Endothelial cell of umbilical vein (primary cell): ENCODE results near the gene H1-8. TPM values are rescaled to one million over a fixed set of nuclear protein-coding genes. Genes with fewer than 3 reads are reported as not detected.

Experiments used
- BruUV-seq: library from RNA; stranded (reverse); fragments of 400-500 nt; replicated peaks from 2 replicates; lab custom pipeline; 2021; lab: Mats Ljungman, UMichigan
- CTCF ChIA-PET: fragments of 300-600, 350-600 bp; sonication (Branson Sonifier 250); formaldehyde crosslinking; loops from one replicate; lab custom pipeline; 2021; ENCODE audit warnings: antibody characterized with exemption, inconsistent platforms; lab: Charles Lee
- POLR2A ChIA-PET: fragments of 300-600, 350-600 bp; sonication (Branson Sonifier 250); formaldehyde crosslinking; loops from one replicate; lab custom pipeline; 2021; ENCODE audit warnings: antibody characterized with exemption, inconsistent platforms; lab: Charles Lee
- DNase-seq: peaks from one replicate; pipeline ENCODE4 v3.0.0-alpha.2; 2011; ENCODE audit warnings: low read depth, low spot score
- FAIRE-seq: peaks from 2 replicates; lab custom pipeline; 2011; peaks lifted over from hg19 to GRCh38; lab: Jason Lieb, UNC
- H2AFZ ChIP-seq: 2 replicates; pipeline ENCODE4 v1.6.0; 2012; ENCODE audit warnings: low read depth, low read length, control low read depth, inconsistent platforms
- H3K27ac ChIP-seq: 2 replicates; pipeline ENCODE4 v1.5.1; 2011; ENCODE audit warnings: low read depth, mild to moderate bottlenecking, control low read depth, low read length, moderate library complexity; ENCODE audit not compliant: insufficient read depth
- H3K27me3 ChIP-seq, 2 experiments: 2 replicates each; pipeline versions ENCODE4 v1.6.0 to v1.6.1; 2011; ENCODE audit warnings: low read length in 2 of 2, mixed read lengths in 1 of 2; ENCODE audit not compliant: control insufficient read depth in 2 of 2, insufficient read depth in 2 of 2
- H3K36me3 ChIP-seq, 2 experiments: 2 replicates in 1 of 2; 3 replicates in 1 of 2; pipeline ENCODE4 v1.5.1; 2011; ENCODE audit warnings: low read length in 2 of 2, mild to moderate bottlenecking in 1 of 2, moderate library complexity in 1 of 2; ENCODE audit not compliant: control insufficient read depth in 2 of 2, insufficient read depth in 2 of 2; ENCODE audit errors: extremely low read depth in 1 of 2
- H3K4me1 ChIP-seq: 3 replicates; pipeline ENCODE4 v1.5.1; 2011; ENCODE audit warnings: mild to moderate bottlenecking, low read length; ENCODE audit not compliant: control insufficient read depth, insufficient read depth; ENCODE audit errors: extremely low read depth
- H3K4me2 ChIP-seq: 2 replicates; pipeline ENCODE4 v1.6.1; 2011; ENCODE audit warnings: low read length, control low read depth, mixed read lengths; ENCODE audit not compliant: insufficient read depth
- H3K4me3 ChIP-seq, 3 experiments: fragments of 200-600 bp in 1 of 3; sonication (generic), shearing (Covaris generic) in 1 of 3; replicated peaks in 1 of 3; 2 replicates each; pipeline ENCODE4 v1.5.1; 2011 to 2016; ENCODE audit warnings: control low read depth in 3 of 3, low read length in 3 of 3, mild to moderate bottlenecking in 2 of 3, inconsistent platforms in 1 of 3, low read depth in 1 of 3, moderate library complexity in 1 of 3; ENCODE audit not compliant: insufficient read depth in 1 of 3
- H3K79me2 ChIP-seq: 2 replicates; pipeline ENCODE4 v1.6.0; 2012; ENCODE audit warnings: low read length, inconsistent platforms; ENCODE audit not compliant: control insufficient read depth, insufficient read depth
- H3K9ac ChIP-seq: replicated peaks from 2 replicates; pipeline ENCODE3; 2011; ENCODE audit warnings: low read length, control low read depth; ENCODE audit not compliant: insufficient read depth; ENCODE audit errors: extremely low read depth
- H3K9me1 ChIP-seq: replicated peaks from 3 replicates; pipeline ENCODE4 v1.6.0; 2011; ENCODE audit warnings: mild to moderate bottlenecking, low read length; ENCODE audit not compliant: control insufficient read depth, insufficient read depth; ENCODE audit errors: extremely low read depth
- H3K9me3 ChIP-seq: replicated peaks from 2 replicates; pipeline ENCODE4 v1.5.1; 2012; ENCODE audit warnings: low read length, inconsistent platforms; ENCODE audit not compliant: control insufficient read depth, insufficient read depth
- H4K20me1 ChIP-seq: replicated peaks from 2 replicates; pipeline ENCODE3; 2011; ENCODE audit warnings: mild to moderate bottlenecking, low read length; ENCODE audit not compliant: control insufficient read depth, insufficient read depth; ENCODE audit errors: extremely low read depth
- CTCF ChIP-seq, 2 donors: IDR thresholded peaks; 1 replicate in 1 of 2; 2 replicates in 1 of 2; pipeline ENCODE4 v1.5.1; 2011; ENCODE audit warnings: low read length in 2 of 2, mild to moderate bottlenecking in 2 of 2, moderate library complexity in 2 of 2, control low read depth in 1 of 2, inconsistent platforms in 1 of 2, low read depth in 1 of 2; ENCODE audit not compliant: insufficient read depth in 1 of 2; ENCODE audit errors: extremely low read depth in 1 of 2
- EZH2 ChIP-seq: IDR thresholded peaks from 2 replicates; pipeline ENCODE4 v1.6.1; 2012; ENCODE audit warnings: borderline replicate concordance, low read depth, mild to moderate bottlenecking, moderate library complexity, low read length, inconsistent platforms; ENCODE audit not compliant: severe bottlenecking
- FOS ChIP-seq: IDR thresholded peaks from 2 replicates; pipeline ENCODE4 v1.6.1; 2011; ENCODE audit warnings: mild to moderate bottlenecking, low read length, moderate library complexity, borderline replicate concordance; ENCODE audit not compliant: insufficient read depth
- GATA2 ChIP-seq: IDR thresholded peaks from 2 replicates; pipeline ENCODE4 v1.7.0; 2011; ENCODE audit warnings: low read depth, mild to moderate bottlenecking, moderate library complexity, mixed read lengths, low read length; ENCODE audit not compliant: insufficient read length, insufficient read depth
- JUN ChIP-seq: IDR thresholded peaks from 2 replicates; pipeline ENCODE4 v1.6.1; 2011; ENCODE audit warnings: borderline replicate concordance, low read depth; ENCODE audit not compliant: insufficient read length, insufficient read depth
- MYC ChIP-seq: IDR thresholded peaks from one replicate; pipeline ENCODE4 v1.6.1; 2011; ENCODE audit warnings: mild to moderate bottlenecking, low read depth, low read length
- POLR2A ChIP-seq: IDR thresholded peaks from 2 replicates; pipeline ENCODE4 v1.6.1; 2012; ENCODE audit warnings: low read depth, mild to moderate bottlenecking, control low read depth, low read length
- POLR2AphosphoS5 ChIP-seq: IDR thresholded peaks from 2 replicates; pipeline ENCODE4 v1.6.1; 2012; ENCODE audit warnings: low read depth, mild to moderate bottlenecking, control low read depth, low read length, moderate library complexity; ENCODE audit not compliant: insufficient read depth
- dilution Hi-C: fragments of 300-500 bp; cut with MboI; formaldehyde crosslinking; loops from one replicate; pipeline ENCODE4 v1.15.0; 2019; ENCODE audit warnings: low sequenced_read_pairs; ENCODE audit not compliant: extremely low pct_ligation_motif_present
- intact Hi-C: fragments of 100-400 bp; cut with micrococcal nuclease; formaldehyde crosslinking; loops from one replicate; pipeline ENCODE4 v1.10.0; 2022
- polyA plus RNA-seq, 4 experiments: library from polyadenylated mRNA; depleted of rRNA in 3 of 4; stranded (reverse) in 3 of 4; unstranded in 1 of 4; fragments of >200 nt; gene quantifications; 2 replicates each; pipeline versions ENCODE4 v1.2.1 to v1.2.3, GENCODE V29; 2011 to 2012; ENCODE audit warnings: missing spikeins in 1 of 4
- total RNA-seq: library from RNA; stranded (reverse); gene quantifications from 2 replicates; pipeline ENCODE4 v1.2.3, GENCODE V29; 2021
- TF ChIP-seq, protein P1 (sequence below): IDR thresholded peaks from 2 replicates; pipeline ENCODE4 v1.6.1; 2011; ENCODE audit not compliant: insufficient read depth, insufficient read length

Gene H1-8
- total and polyA plus RNA-seq, 2 donors (not counting 3 experiments of a cell fraction or from before 2014, with no cell fraction given) = not detected

DNA sequence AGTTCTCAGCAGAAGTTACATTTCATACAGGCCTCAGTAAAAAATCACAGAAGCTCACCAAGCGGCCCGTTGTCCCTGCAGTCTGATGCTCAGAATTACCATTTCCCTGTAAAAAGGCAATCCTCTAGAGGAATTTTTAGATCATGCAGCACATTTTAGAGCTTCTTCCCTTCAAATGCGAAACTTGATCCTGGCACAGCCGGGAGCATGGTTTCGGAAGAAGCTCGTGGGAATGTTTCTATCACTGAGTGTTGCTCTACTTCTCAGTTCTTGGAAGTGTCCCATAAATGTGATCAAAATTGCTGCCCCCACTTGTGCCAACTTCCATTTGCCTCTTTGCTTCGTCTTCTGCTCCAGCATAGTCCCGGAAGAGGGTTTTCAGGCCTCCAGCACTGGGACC, 3.8 kb upstream of the H1-8 start:
- no peak overlapping the region for H3K9ac ChIP-seq
- H3K79me2 ChIP-seq = no peaks in the 10 kb centered on the region
- H3K27me3 ChIP-seq = no peaks in the 10 kb centered on the region
- H3K4me2 ChIP-seq = no peak overlapping the region
- H3K4me3 ChIP-seq = no peak overlapping the region
- H3K27ac ChIP-seq = no peak overlapping the region
- ChIA-PET POLR2A (no interaction called here), CTCF (interaction anchor here (1.1 kb wide), 1 partner anchor 49 kb away, joined by 3 read pairs; no protein-coding TSS in a partner anchor)
- no peaks in the 10 kb centered on the region for H4K20me1 ChIP-seq
- FAIRE-seq (no peak), DNase-seq (no peak)
- H2AFZ ChIP-seq = no peak overlapping the region
- no peaks in the 10 kb centered on the region for H3K36me3 ChIP-seq
- no TSS peak for BruUV-seq
- TF ChIP-seq, protein P1, sequence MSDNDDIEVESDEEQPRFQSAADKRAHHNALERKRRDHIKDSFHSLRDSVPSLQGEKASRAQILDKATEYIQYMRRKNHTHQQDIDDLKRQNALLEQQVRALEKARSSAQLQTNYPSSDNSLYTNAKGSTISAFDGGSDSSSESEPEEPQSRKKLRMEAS = no peak
- no peak for TF ChIP-seq FOS
- no peak for TF ChIP-seq JUN
- TF ChIP-seq GATA2 = no peak
- TF ChIP-seq EZH2 = no peak
- TF ChIP-seq POLR2A = no peak
- TF ChIP-seq POLR2AphosphoS5 = no peak
- TF ChIP-seq MYC = no peak
- TF ChIP-seq CTCF (IDR thresholded peaks at IDR 0.05; ENCODE audit: extremely low read depth in 1 of 2, insufficient read depth in 1 of 2, low read depth in 1 of 2, low read length in 2 of 2) = no peak
- H3K4me1 ChIP-seq = no peaks in the 10 kb centered on the region
- H3K9me1 ChIP-seq = no peaks in the 10 kb centered on the region
- dilution Hi-C loops (no loop called here), intact Hi-C loops (no loop called here)
- H3K9me3 ChIP-seq = no peaks in the 10 kb centered on the region
